Measurements from ENCODE around the gene ESR2.
"Not testable (repeated sequence)": the region's sequence is repeated elsewhere in the genome, so short reads cannot be mapped to it uniquely, and the experiment has no call there.

ESR2 gene

DNA sequence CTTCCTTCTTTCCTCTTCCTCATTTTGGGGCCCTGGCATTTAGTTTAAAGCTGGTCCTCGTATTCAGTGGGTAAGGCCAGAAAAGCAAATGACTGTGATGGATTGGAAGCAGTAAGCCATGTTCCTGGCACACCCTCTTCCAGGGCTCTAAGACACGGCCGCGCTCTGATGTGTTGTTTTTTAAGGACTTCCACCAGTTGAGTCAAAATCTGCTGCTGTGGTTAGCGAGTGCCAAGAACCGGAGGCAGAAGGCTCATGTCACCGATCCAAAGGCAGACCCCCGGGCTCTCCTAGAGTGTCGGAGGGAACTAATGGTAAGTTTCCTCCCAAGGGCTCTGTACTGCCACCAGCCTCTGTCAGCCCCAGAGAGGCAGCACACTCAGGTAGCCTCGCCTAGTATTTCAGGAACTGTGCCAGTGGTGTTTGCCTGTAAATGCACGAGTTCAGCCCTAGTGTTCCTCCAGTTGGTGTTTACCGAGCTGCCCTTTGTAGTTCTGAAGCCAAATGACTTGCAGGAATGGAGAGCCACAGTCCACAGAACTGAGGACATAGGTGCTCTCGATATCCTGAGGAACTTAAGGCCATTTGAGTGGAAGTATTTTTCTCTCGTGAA is 72.7 kb downstream of the ESR2 start:
- DNase-seq (ENCODE audit: low spot score), result no peak

DNA sequence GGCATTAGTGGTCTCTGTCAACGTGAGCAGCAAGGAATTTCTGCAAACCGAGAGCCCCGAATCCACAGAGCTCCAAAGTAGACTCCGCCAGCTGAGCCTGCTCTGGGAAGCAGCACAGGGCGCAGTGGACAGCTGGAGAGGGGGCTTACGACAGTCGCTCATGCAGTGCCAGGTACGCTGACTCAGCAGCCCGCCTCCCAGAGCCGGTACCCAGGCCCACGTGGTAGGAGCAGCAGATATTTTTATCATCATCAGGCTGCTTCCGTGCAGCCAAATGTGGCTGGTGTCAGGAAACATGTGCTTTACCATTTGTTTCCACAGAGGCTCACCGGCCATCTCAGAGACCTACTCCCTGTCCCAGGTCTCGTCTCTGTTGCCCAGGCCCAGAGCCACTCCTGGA is 73.7 kb downstream of the ESR2 start:
- DNase-seq (ENCODE audit: low spot score), result no peak

DNA sequence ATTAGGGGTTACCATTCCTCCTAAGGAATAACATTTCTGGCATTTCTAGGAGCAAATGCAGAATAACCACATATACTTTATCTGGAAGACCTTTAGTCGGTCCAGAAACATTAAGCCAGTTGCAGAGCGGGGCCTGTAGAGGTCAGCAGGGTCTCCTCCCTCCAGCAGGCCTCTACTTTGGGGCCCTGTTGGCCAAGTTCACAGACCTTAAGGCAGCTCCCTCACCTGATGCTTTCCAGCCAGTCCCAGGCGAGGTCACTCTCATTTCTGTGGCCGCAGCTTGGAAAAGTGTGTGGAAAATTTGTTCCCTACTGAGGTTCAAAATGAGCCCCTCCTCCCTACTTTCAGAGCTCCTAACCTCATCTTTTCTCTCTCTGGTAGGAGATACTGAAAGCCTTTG is 74.1 kb downstream of the ESR2 start:
- DNase-seq (ENCODE audit: low spot score), result no peak

DNA sequence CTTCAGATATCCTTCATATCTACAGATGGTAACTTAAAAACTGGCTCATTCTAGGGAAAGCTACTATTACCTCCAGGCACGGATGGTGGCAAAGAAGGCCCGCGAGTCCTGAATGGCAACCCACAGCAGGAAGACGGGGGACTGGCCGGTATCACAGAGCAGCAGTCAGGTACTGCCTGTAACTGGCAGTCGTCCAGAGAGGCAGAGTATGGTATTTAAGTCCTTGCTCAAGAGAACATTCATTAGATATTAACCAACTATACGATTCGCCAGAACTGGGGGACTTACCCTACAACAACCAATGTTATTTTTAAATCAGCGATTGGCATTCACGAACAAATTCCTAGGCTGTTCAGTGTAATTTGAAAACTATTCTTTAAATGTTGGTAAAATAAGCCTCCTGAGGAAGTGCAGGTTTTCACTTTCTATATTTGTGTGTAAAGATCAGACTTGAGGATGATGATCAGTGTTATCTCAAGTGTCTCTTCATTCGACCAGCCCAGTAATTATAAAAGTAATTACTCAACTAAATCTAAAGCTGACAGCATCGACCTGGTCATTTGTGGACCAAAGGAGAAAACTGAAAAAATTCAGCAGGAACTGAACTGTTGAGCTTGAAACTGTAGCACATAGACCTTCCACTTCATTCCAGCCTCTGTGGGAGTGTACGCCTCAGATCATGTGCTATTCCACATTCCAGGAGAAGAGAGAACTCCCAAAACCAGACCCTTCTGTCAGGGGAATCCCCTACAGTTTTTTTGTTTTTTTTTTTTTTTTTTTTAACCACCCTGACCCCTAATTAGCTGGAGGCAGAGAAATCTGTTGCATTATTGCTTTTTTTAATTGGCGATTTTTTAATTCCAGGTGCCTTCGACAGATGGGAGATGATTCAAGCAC is 75.6 kb downstream of the ESR2 start:
- DNase-seq (ENCODE audit: low spot score), result no peak

DNA sequence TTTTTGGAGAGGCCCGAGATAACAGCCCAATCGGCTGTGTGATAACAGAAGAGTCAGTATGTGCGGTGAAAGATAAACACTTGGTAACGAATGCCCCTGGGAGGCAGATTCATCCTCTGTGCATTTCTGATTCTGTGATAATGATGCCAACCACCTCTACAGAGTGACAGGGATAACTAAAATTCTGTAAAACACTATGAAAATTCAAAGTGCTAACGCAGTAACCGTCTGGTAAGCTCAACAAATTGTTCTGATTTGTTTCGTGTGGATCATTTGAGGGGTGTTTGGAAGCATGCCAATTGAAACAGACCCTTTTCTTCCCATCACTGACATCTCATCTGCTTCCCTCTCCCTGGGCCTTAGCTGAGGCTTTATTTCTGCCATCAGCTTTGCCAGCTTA is 76.3 kb downstream of the ESR2 start:
- DNase-seq (ENCODE audit: low spot score), result no peak

DNA sequence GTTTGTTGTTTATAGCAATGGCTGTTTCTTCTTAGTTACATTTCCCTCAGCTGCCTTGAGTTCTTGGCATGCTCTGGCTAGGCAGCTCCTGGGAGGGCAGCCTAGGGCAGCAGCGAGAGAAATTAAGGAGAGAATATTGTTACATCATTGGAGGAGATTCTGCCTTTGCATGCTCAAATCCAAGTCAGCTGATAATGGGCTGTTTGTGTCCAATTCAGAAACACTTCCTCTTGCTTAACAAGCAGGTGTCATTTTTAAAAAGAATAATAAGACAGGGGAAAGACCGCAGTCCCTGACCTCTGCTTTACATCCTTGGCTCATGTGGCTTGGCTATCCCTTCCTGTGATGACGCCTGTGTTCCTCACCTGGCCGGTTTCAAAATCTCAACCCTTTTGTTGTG is 76.9 kb downstream of the ESR2 start:
- no peak for DNase-seq (ENCODE audit: low spot score)

DNA sequence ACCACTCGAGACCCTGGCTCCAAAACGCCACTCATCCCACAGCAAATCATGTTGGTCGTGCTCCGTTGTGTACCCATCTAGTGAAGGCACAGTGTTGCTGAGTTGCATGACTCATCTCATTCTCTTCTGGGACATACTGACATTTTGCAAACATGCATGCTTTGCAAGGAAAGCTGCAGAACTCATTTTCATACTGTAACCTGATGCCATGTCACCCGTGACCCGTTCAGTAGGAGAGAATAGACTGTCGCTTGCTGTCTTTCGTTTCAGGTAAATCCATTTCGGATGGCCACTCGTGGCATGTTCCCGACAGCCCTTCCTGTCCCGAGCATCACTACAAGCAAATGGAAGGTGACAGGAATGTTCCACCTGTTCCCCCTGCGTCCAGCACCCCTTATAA is 78.2 kb downstream of the ESR2 start:
- no peak for DNase-seq (ENCODE audit: low spot score)

DNA sequence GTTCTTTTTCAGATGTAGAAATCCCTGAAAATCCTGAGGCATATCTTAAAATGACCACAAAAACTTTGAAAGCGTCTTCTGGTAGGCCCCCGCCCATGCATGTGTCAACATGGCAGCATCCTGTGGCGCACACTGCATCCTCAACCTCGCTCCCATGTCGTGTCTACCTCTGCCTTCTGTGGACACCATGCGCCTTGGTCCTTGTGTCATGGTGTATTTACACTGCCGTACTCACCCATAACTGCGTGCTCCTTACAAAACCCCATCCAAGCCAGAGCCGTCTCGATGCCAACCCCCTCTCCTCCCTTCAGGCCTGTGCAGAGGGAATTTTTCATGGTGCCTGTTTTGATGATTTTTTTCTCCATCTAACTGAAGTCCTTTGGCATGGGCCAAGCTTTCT is 78.9 kb downstream of the ESR2 start:
- DNase-seq (ENCODE audit: low spot score), result no peak

DNA sequence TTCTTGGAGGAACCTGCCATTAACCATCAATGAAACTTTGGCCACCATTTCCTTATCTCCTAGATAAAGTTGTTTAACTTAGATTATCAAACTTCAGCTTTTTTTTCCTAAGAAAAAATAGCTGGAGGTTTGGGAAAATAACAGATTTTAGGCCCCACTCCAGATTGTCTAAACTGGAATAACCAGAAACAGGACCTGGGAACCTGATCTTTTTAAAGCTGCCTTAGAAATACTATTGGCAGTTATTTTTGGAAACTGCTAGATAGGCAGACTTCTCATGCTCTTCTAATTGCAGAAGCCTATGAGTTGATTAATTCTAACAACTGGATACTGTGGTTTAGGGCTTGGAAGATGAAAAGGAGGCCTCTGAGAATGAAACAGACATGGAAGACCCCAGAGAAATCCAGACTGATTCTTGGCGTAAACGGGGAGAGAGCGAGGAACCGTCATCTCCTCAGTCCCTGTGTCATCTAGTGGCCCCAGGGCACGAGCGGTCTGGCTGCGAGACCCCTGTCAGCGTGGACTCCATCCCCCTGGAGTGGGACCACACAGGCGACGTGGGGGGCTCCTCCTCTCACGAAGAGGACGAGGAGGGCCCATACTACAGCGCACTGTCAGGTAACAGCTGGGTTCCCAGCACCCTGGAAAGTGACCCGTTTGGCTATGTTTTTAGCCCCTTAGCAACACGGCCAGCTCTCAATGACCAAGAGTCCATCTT is 80.2 kb downstream of the ESR2 start:
- DNase-seq (ENCODE audit: low spot score), result no peak

DNA sequence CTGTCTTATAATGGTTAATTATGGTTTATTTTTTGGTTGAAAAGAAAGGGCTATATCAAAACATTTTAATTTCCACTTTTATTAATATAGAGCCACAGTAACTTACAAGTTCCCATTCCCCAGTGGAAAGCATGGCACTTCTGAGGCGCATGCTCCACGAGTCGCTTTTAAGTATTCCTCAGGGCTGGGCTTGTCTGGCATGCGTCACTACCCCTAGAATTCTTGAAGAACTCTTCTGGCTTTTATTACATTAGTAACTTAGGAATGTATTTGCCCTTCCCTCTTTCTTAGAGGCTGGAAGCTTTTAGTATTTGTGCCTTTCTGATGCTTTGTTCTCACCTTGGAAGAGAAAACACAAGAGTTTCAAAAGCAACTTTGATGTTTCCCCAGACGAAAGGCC is 81.1 kb downstream of the ESR2 start:
- no peak for DNase-seq (ENCODE audit: low spot score)

DNA sequence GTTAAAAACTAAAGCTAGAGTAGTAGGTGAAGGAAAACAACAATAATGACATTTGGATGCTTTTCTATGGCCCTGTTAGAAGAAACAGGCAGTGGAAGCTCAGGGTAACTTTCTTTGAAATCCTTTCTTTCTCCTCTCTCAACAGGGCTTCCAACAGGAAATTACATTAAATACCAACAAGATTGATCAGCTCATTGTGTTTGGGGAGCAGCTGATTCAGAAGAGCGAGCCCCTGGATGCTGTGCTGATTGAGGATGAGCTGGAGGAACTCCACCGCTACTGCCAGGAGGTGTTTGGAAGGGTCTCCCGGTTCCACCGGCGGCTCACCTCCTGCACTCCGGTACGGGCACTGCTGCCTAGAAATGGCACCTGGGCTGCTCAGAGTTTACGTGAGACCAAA is 81.5 kb downstream of the ESR2 start:
- DNase-seq (ENCODE audit: low spot score), result no peak

DNA sequence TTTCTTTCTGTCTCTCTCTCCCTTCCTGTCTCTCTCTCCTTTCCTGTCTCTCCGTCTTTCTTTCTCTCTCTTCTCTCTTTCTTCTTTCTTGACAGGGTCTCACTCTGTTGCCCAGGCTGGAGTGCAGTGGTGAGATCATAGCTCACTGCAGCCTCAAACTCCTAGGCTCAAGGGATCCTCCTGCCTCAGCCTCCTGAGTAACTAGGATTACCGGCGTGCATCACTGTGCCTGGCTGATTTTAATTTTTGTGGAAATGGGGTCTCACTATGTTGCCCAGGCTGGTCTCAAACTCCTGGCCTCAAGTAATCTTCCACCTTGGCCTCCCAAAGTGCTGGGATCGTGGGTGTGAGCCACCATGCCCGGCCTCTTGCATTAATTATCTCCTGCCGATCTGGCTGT is 83.3 kb downstream of the ESR2 start:
- not testable (repeated sequence) for DNase-seq (ENCODE audit: low spot score)

DNA sequence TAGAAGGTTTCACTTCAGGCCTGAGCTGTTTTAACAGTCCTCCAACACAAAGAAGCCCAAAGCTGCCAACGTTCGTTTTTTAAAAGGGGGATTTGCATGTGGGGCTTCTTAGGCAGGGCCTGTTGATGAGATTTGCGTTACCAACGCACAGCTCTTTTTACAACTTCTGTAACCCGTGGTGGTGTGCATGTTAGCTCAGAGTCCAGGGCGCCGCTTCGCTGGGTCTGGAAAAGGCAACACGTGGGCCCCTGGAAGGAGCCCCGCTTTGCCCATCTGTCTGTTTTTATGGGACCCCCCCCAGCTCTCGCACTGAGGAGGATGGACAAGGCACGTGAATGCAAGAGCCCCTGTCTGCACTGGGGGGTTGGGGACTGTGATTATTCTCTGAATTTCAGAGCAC is 84.0 kb downstream of the ESR2 start:
- DNase-seq (ENCODE audit: low spot score), result no peak

DNA sequence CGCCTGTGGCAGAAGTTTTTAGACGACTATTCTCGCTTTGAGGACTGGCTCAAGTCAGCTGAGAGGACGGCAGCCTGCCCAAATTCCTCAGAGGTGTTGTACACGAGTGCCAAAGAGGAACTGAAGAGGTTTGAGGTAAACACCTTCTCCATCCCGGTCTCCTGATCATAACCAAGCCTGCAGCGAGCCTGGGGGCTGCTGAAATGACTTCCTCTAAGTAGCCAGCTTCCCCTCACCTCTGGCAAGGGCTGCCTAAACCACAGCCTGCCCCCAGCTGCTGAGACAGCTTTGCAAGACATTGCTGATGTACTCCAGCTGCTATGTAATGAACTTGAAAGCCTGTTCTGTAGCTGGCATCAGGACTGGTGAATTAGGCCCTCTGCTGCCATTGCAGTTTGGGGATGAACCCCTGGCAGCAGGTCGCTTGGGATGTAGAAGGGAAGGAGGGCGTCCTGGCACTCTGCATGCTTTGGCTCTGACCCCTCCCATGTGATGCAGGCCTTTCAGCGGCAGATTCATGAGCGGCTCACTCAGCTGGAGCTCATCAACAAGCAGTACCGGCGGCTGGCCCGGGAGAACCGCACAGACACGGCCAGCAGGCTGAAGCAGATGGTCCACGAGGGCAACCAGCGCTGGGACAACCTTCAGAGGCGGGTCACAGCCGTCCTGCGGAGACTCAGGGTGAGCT is 84.6 kb downstream of the ESR2 start:
- no peak for DNase-seq (ENCODE audit: low spot score)

DNA sequence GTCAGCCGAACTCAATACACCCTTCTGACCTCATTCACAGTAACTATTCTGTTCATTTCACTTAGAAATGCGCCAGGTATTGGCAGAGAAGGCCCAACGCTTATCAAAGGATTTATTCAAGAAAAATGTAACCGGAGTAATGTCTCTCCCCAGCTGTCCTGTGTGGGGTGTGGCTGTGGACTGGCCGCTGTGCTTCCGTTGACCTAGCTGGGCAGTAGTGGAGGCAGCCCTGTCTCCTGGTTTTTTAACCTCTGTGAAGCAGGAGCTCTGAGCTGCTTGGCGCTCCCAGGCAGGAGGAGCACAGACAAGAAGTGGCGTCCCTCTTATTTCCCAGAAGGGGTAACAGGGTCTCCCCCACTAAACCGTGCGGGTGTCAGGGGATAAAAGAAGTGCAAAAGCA is 85.2 kb downstream of the ESR2 start:
- DNase-seq (ENCODE audit: low spot score), result no peak

DNA sequence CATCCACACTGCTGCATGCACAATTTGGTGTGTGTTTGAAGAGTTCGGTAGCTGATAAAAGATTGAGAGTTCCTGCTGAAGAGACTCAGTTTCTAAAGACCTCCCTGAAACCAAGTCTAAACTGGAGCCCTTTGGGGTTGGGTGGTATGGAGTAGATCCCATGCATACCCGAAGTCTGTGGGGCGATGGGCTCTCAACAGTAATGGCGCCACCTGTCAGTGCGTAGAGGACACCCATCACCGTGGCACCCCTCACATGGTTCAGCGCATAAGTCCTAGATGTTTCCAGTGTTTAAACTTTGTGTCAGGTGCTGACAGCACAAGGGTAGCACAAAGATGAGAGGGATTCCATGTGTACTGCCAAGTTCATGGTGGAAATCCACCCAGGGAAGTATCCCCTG is 85.9 kb downstream of the ESR2 start:
- no peak for DNase-seq (ENCODE audit: low spot score)

DNA sequence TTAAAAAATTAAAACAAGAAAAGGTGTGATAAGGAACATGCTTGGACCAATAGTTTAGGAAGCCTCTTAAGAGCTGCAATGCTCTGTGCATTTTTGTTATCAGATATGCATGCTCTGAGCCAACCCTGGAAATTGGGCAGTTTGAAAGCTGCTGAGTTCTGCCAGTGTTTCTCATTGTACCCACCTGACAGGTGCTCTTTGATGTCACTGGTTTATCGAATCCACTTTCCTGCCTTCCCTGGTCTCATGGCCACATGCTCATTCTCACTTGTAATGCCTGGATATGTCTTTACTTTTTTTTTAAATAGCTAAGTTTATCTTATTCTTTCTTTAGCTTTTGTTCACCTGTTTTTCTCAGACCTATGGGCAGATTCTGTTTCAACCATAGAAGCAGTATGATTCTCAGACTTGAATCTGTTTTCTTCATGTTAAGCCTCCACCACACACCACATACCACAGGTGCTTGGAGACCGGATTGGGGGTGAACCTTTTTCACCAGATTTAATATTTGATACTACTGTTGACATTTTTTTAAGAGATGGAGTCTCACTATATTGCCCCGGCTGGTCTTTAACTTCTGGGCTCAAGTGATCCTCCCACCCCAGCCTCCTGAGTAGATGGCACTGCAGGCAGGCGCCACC is 90.7 kb downstream of the ESR2 start:
- no peak for DNase-seq (ENCODE audit: low spot score)

DNA sequence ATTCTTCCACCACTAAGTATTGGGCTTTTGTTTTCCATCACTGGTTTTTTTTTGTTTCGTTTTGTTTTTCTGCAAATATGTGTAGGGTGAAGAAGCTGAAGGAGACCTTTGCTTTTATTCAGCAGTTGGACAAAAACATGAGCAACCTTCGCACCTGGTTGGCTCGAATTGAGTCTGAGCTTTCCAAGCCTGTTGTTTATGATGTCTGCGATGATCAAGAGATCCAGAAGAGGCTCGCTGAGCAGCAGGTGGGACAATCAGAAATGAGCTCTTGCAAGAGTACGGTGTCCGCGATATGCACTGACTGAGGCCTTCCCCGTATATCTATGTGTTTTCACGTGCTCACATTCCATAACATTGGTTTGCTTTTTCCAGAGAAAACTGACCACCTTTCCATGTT is 91.5 kb downstream of the ESR2 start:
- DNase-seq (ENCODE audit: low spot score), result no peak

DNA sequence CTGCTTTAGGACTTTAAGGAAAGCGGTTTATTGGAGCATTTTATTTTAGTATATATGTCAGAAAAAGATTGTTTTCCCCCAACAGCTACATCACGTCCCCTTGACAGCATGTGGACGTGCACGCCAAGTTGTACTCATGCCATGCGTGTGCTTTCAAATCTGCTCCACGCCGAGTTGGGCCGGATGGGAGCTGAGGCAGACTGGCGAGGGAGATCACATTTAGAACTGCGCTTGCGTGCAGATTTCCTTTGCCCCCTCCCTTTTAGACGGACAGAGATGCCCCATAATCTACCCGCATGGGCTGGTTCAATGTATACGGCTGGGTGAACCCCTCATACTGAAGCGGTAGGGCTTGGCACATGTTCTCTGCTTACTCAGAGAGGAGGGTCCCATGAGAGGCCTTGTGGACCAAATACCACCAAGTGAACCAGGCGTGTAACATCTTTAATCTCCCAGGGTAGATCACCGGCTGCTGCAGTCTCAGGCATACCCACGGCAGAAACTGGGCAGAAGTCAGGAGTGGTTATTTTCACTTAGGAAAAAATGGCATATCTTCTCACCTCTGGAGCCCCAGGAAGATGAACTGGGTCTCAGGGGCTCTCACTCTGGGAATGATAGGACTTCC is 92.1 kb downstream of the ESR2 start:
- DNase-seq (ENCODE audit: low spot score), result no peak

DNA sequence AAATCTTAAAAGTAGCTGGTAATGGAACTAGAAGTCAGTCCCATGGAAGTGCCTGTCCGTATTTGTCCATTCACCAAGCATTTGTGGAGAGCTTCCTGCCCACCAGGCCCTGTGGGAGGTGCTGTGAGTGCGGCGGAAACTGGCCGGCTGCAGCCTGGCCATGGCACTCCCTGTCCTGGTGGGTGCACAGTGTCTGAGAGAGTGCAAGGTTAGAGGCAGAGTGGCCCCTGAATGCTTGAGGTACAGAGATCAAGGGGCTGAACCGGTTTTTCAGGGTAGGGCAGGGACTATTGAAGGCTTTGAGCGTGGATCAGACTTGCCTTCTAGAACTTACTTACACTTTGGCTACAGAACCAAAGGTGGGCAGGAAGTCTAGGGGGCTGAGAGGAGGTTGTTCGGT is 92.9 kb downstream of the ESR2 start:
- DNase-seq (ENCODE audit: low spot score), result no peak

DNA sequence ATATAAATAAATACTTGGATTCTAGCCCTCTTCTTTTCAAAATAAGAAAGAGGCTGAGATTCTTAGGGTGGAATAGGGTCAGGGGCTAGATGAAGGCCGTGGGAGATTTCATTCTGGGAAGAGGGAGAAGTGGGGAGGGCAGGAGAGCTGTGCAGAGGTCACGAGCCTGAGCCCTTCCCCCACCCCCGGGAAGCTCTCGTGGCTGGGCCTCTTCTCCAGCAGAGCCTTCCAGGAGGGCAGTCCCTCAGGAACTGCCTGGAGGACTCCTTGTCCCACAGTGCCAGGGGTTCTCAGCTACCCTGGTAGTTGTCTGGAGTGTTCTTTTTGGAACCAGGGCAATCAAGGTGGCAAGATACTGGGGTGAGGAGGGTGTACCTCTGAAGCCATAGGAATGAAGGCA is 94.0 kb downstream of the ESR2 start:
- no peak for DNase-seq (ENCODE audit: low spot score)
